ENCODE data around the gene MACROD2.

GRCh38 chr20:16007962-16008361 lies 2012.6 kb downstream of the MACROD2 start:
- no peak for TF ChIP-seq CTCF (IDR thresholded peaks at IDR 0.05)
- TF ChIP-seq POLR2A (IDR thresholded peaks at IDR 0.05): no peak

Data from body of pancreas (tissue), 4 donors.